GM10266 (cell line): ENCODE results near the gene TMEM184B.

Experiments used
- DNase-seq: peaks from one replicate; pipeline ENCODE4 v3.0.0; 2012; ENCODE audit errors: extremely low spot score
- TF ChIP-seq, protein P1 (sequence below): IDR thresholded peaks from 2 replicates; pipeline ENCODE4 v1.5.1; 2012; ENCODE audit warnings: mild to moderate bottlenecking, low read depth; ENCODE audit not compliant: control insufficient read depth, insufficient read depth; ENCODE audit errors: missing control alignments

TMEM184B gene

GRCh38 chr22:38170469-38170868 lies 102.3 kb downstream of the TMEM184B start:
- no peak for DNase-seq
- TF ChIP-seq, protein P1, sequence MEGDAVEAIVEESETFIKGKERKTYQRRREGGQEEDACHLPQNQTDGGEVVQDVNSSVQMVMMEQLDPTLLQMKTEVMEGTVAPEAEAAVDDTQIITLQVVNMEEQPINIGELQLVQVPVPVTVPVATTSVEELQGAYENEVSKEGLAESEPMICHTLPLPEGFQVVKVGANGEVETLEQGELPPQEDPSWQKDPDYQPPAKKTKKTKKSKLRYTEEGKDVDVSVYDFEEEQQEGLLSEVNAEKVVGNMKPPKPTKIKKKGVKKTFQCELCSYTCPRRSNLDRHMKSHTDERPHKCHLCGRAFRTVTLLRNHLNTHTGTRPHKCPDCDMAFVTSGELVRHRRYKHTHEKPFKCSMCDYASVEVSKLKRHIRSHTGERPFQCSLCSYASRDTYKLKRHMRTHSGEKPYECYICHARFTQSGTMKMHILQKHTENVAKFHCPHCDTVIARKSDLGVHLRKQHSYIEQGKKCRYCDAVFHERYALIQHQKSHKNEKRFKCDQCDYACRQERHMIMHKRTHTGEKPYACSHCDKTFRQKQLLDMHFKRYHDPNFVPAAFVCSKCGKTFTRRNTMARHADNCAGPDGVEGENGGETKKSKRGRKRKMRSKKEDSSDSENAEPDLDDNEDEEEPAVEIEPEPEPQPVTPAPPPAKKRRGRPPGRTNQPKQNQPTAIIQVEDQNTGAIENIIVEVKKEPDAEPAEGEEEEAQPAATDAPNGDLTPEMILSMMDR, result no peak
